Thyroid gland (tissue), 4 donors: Measurements from ENCODE around the gene HSD17B12.

Source experiments
- CTCF ChIP-seq, 6 experiments: fragments of 200-600 bp in 3 of 6; fragments of 450-650 bp in 3 of 6; sonication (generic) in 3 of 6; IDR thresholded peaks; one replicate each; pipeline ENCODE4 v1.5.1; 2016 to 2019; ENCODE audit warnings: antibody characterized with exemption in 6 of 6, mild to moderate bottlenecking in 2 of 6, inconsistent platforms in 1 of 6, moderate library complexity in 1 of 6
- POLR2A ChIP-seq, 2 donors: fragments of 450-650 bp; IDR thresholded peaks; one replicate each; pipeline ENCODE4 v1.6.1; 2017; ENCODE audit warnings: antibody characterized with exemption in 2 of 2, mild to moderate bottlenecking in 2 of 2, moderate library complexity in 1 of 2

- TF ChIP-seq CTCF (IDR thresholded peaks at IDR 0.05), result no peak
- TF ChIP-seq POLR2A (IDR thresholded peaks at IDR 0.05), result no peak
Measured at GRCh38 chr11:43823316-43823715, 142.8 kb downstream of the HSD17B12 start.
